CMK (cell line): ENCODE results near the gene NRP2.

Experiments
- DNase-seq: peaks from one replicate; pipeline ENCODE4 v3.0.0-alpha.2; 2010; ENCODE audit warnings: low read depth

The NRP2 gene

DNA sequence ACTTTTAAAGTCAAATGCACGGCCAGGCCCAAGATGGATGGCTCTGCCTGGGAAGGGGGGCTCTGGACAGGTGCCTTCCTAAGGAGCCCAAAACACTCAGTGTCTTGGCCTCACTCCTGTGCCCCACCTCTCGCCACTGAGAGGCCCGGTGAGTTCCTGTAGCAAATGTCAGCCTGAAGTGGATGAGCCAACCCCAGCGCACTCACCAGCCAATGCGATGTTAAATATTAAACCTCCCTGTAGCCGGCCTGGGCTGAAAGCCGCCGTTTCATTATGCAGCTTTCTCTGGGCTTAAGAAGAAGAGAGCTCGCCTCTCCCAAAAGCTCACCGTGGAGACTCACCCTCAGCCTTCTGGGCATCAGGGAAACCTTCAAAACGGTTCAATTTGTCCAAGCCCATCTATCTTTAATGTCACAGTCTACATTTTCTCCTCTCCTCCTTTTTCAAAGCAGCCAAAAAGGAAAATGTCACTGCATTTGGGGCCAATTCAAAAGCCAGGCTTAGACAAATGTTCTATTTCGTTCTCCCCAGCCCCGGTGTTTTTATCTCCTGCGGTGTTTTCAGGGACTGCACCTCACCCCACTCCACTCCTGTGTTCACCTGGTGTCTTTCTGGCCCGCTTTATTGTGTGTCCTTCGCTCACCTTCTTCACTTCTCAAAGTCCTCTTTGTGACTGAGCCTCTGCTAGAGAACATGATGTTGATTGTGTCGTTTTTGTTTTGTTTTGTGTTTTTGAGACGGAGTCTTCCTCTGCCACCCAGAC is 124.0 kb downstream of the NRP2 start:
- no peak for DNase-seq

DNA sequence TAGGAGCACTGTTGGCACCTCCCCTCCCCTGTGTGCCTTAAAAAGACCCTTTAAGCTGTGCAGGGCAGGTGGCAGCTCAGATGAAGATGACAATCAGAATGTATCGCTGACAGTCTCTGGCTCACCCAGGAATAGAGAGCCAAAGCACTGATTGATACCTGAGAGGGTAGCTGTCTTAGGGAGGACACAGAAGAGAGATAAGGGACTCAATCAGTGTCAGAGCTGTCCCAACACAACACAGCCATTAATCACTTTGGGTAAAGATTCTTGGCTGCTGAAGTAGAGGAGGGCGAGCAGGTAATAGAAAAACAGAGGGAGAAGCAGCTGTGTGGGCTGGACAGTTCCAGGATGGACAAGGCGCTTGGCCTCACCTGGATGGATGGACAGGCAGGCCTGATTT is 124.9 kb downstream of the NRP2 start:
- no peak for DNase-seq

DNA sequence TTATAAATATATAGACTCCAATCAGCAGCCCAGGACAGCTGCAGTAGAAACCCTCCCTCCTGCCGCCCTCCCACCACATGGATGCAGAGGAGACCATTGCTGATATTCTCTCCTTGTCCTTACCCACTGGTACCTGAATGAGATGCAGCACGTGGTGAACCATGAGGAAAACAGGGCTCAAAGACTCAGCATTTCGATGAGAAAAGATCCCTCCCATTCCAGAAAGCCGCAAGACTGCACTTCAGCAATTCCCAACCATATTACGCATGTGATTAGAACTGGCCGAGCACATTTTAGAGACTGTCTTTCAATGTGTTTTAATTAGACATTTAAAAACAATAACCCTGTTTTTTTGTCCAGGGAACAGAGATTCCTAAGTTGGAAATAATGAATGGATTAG is 125.5 kb downstream of the NRP2 start:
- no peak for DNase-seq

DNA sequence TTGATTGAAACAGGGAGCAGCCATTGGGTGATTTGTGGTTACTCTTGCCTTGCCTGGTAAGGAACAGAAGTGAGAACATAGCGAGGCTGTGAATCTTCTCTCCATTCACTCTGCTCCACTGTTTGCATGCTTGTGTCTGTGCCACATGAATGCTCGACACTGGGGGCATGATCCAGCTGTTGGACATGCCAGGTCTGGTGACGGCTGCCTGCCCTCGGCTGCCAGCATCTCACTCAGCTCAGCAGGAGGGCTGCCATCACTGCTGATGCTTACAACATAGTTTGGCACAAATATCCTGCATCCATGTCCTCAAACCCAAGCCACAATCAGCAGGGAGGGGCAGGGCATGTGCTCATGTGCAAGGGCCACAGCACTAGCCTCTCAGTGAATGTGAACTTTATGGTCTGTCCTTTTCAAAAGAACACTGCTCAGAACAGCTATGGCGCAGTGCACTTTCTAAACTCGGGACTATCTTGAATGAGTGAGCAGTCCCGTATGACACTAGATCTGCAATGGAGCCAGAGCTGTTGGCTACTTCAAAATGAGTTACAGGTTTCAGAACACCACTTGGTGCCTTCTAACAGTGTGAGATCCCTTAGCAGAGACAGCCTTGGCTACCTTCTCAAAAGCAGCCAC is 126.3 kb downstream of the NRP2 start:
- no peak for DNase-seq

DNA sequence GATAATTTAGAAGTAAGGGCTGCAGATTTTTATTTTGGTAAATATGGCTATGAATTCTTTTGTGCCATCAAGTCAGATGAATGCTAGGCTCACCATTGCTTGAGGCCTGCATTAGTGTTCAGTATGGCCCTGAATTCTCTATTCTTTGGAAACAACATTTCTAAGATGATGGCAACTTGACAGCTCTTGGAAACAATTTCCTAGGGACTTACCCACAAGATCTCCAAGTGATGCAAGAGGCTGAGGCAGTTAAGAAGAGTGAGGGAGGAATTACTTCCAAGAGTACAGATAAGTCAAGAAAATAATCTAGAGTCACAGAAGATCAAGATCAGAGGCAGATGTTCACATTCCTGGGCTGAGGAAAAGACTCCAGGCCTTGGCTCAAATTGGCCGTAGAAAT is 129.1 kb downstream of the NRP2 start:
- no peak for DNase-seq

DNA sequence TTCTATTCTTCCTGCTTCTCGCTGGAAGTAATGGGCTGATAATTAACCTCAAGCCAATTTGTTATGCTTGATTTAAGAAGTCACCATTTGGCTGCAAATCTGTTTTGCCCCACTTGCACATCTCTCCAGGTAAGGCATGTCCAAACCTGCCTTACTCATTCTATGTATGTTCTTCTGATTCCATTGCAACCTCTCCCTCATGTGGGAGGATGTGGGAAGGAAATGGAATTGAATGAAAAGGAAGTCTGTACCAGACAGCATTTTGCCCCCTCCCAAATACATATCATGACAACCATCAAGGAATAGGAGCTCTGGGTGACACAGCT is 131.7 kb downstream of the NRP2 start:
- DNase-seq = no peak

DNA sequence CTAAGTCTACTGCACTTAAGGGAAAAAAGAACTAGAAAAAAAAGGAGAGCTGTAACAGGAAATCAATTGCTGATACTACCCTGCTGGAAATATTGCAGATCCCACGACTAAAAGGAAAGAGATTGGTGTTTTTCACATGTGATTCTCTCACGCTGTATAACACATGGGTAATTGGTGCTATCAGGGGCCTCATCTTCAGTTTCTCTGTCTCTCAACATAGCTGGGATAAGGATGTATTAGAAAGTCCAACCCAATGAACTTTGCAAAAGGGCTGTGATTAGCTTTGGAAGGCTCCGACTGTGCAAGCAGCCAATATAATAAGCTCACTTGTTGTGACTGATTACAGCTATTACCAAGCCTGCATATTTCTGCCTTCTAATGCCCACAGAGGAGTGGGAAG is 133.4 kb downstream of the NRP2 start:
- DNase-seq = no peak

DNA sequence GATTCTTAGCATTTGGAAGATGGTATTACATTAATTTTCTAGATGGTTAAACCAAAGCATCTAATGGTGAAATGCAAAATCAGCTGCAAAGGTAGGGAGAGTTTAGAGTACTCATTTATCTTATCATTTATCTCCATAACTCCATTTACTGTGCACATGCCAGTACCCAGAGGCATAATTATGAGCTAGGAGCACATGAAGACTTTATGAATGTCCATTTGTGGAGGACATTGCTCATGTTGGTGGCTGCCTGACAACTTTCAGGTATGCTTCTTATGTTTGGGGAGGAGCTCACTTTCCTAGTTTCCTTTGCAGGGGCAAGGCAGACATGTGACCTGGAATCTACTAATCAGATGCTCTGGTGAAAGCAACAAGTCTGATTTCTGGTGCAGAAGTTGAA is 134.0 kb downstream of the NRP2 start:
- DNase-seq = no peak

DNA sequence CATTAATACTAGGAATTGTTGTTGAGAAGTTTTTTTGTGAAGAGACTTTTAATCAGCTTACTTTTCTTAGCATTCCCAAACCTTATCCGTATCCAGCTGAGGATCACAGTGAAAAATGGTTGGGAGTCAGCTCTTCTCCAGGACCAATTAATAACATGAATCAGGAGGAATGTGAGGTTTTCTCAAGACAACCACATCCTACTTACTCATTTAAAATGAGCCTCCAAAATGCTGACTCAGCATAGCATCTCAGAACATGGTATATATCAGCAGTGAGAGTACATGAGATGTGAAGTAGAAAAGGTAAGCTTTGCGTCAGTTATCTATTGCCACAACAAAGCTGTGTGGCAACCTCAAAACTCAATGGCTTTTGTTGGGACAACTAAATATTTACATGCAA is 140.3 kb downstream of the NRP2 start:
- no peak for DNase-seq

DNA sequence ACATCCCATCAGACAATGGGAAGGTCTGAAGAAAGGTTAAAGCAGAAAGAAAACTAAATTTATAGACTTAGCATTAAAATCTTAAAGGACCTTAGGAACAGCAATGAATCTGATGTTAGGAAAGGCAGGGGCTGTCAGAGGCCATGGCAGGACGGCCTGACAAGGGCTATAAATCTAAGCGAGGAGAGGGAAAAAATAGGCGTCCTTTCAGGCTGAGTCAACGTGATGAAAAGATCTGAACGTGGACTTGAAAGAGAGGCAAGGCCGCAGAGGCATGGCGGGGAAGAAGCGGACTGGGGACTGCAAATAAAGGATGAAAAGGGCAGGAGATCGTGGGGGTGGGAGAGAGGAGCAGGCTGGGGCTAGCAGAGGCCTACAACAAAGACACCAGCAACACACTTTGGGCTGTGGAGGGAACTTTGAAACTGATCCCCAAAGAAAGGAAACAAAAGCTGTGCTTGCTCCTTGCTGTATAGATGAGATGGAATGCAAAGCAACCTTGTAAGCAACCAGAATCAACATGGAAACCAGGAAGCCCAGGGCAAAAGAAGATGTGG is 145.6 kb downstream of the NRP2 start:
- DNase-seq = no peak

DNA sequence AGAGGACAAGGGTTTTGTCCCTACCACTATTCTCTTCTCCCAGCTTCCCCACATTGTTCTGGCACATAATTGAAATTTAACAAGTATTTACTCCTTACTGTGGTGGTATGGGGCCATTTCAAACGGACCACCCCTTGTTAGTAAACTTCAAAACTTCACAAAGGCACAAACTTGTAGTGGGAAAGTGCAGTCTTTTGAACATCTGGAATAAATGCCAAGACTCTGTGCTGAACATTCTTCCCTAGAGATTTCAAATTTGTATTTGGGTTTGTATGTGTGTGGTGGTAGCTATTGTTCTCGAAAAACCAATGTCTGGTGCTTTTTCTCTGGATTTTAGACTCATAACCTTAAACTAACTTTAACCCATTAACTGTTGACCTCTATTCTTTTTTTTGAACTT is 151.6 kb downstream of the NRP2 start:
- DNase-seq = no peak

DNA sequence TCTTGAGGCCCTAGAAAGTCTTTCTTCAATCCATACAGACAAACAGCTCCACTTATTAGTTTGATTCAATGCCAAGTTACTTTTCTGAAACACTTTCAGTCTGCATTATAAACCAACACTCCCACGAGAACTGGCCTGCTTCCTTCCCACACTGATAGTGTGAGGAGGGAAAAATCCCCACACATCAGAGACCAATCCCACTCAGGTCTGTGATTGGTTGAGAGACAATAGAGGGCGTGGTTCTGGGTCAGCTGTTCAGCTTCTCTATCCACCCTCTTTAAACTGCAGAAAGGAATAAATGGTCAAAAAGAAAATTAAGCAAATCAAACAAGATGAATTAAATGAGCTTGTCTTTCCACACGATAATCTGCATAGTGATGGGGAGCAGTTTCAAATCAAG is 152.5 kb downstream of the NRP2 start:
- peak; percentile 8 for DNase-seq

DNA sequence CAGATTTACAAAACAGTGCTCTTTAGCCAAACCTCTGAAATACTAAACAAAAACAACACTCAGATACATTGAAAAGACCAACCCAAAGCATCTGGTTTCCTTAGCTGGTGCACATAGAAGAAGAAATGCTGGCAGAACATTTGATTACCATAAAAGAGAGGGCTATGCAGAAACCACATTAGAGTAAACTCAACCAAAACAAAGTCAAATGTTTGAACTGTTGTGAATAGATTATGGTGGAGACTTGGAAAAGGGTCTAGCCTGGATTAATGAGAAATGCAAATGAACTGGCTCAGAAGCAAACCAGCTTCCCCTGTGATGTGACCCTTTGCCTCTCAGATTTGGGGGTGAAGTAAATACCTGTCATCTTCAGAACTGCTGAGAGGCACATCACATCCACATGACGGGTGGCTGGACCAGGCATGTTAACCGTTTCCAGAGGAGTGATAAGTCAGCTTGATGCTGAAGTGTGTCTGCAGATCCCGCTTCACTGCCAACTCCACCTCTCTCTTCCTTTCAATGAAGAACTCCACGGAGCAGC is 153.0 kb downstream of the NRP2 start:
- no peak for DNase-seq

DNA sequence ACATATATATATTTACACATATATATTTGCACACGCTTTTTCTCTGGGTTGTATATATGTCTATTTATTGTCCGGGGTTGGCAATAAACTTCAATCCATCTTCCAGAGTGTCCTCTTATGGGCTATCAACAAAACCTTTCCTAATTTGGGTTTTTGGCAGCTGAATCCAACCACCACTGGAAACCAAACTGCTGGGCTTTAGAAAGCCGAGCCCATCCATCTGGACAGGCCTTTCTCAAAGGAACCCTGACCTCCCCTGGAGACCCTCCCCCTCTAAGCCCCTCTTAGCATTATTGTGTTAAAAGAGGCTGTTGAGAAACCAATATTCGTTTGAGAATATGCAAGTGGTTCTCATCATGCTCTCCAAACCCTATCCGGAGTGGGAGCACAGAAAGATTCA is 153.6 kb downstream of the NRP2 start:
- DNase-seq = no peak

DNA sequence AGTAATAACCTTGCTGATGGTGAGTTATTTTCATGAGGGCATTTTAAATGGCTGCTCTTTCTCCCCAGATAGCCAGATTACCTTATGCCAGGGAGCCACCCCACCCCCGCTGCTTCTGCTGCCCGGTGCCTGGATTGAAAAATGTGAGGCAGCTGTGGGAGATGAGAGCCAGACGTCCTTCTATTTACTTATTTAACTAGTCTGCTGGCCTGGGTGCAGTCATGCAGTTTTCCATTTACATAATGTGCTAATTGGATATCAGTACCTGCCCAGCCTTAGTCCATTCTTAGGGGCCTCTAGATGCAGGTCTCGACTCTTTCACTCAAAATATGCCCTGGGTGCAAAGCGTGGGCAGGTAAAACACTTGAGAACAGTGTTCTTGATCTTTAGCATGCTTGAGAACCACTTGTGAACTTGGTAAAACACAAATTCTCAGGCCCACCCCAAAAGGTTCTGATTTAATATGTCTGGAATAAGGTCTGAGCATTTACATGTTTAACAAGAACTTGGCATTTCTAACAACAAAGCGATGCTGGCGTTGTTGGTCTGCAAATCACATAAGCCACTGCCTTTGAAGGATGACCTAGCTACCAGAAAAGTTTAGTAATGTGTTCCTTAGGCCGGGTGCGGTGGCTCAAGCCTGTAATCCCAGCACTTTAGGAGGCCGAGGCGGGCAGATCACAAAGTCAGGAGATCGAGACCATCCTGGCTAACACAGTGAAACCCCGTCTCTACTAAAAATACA is 154.3 kb downstream of the NRP2 start:
- no peak for DNase-seq

DNA sequence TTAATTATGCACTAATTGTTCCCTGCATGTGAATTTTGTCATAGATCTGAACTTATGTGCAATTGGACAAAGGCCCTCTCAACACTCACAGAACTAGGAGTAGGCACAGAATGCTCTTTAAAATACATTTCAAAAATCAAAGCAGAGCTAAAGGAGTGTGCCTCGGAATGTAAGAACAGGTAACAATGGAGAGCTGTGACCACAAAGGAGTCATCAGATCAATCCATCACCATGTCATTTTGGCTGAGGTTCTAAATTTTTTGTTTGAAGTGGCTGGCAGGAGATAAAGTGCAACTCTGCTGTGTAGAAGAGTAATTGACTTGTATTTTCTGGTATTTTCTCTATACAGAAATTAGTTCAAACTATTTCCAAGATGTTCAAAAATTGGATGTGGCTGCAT is 155.4 kb downstream of the NRP2 start:
- DNase-seq = no peak

DNA sequence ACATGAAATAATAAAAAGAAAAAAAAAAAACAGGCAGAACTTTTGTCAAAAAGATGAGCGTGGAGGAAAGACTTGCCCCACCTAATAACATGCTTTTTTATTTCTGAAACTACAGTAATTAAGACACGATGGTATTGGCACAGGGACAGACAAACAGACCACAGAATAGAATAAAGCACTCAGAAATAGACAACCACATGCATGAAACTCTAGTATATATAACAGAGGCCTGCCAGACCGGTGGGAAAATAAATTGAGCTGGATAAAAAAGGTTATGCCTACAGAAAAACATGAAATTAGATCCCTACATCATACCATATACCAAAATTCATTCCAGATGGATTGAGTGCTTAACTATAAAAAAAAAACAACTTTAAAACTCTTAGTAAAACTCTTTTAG is 163.1 kb downstream of the NRP2 start:
- DNase-seq = no peak
